GM12874 (cell line): ENCODE data around the gene LITAF.

Source experiments
- CTCF ChIP-seq: IDR thresholded peaks from 2 replicates; pipeline ENCODE4 v1.5.1; 2011; ENCODE audit warnings: low read depth, mild to moderate bottlenecking, control low read depth, low read length, moderate library complexity; ENCODE audit not compliant: insufficient read depth

The LITAF gene

GRCh38 chr16:11536104-11536866 is 50.4 kb downstream of the LITAF start:
- TF ChIP-seq CTCF, result no peak

- no peak for TF ChIP-seq CTCF
These were observed 51.2 kb downstream of the LITAF start for GRCh38 chr16:11535494-11535893.

GRCh38 chr16:11534262-11534661 is 52.5 kb downstream of the LITAF start:
- TF ChIP-seq CTCF, result no peak

GRCh38 chr16:11533588-11533987 is 53.1 kb downstream of the LITAF start:
- no peak for TF ChIP-seq CTCF

- no peak for TF ChIP-seq CTCF
These were observed 56.4 kb downstream of the LITAF start for GRCh38 chr16:11530171-11530940.

- TF ChIP-seq CTCF, result no peak
These were observed 57.4 kb downstream of the LITAF start for GRCh38 chr16:11529285-11529684.

- TF ChIP-seq CTCF, result no peak
These were observed 58.7 kb downstream of the LITAF start for GRCh38 chr16:11528053-11528452.
